ENCODE data around the gene PDZD8.

DNA sequence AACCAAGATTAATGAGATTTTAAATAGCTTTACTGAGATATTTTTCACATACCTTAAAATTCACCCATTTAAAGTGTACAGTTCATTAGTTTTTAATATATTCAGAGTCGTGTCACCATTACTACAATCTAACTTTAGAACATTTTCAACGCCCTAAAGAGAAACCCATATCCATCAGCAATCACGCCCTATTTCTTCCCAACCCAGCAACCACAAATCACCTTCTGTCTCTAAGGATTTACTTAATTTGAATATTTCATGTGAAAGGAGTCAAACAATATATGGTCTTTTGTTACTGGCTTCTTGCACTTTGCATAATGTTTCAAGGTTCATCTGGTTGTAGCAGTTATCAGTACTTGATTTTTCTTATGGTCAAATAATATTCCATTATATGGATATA is 25.1 kb upstream of the PDZD8 start:
- no peak for TF ChIP-seq POLR2A (IDR thresholded peaks at IDR 0.05; ENCODE audit: low read depth, low read length)
- TF ChIP-seq POLR2AphosphoS5 (IDR thresholded peaks at IDR 0.05; ENCODE audit: low read depth, low read length): no peak
- no peak for TF ChIP-seq TAF1 (IDR thresholded peaks at IDR 0.05; ENCODE audit: borderline replicate concordance, low read depth, low read length)
